GM21619 (cell line): ENCODE results near the gene SERPIND1.
"Not testable (repeated sequence)": the region's sequence is repeated elsewhere in the genome, so short reads cannot be mapped to it uniquely, and the experiment has no call there.

Experiments
- ATAC-seq: cut with Tn5 transposase; IDR thresholded peaks from one replicate; pipeline ENCODE4 v1.9.1; 2021; ENCODE audit not compliant: unreplicated experiment

Gene SERPIND1

GRCh38 chr22:20773793-20774212, at the start of gene SERPIND1:
Gene SERPIND1 (plus strand): TSS chr22:20774113. CDS start chr22:20779313, 5,200 bp downstream.
- ATAC-seq, result no peak

DNA sequence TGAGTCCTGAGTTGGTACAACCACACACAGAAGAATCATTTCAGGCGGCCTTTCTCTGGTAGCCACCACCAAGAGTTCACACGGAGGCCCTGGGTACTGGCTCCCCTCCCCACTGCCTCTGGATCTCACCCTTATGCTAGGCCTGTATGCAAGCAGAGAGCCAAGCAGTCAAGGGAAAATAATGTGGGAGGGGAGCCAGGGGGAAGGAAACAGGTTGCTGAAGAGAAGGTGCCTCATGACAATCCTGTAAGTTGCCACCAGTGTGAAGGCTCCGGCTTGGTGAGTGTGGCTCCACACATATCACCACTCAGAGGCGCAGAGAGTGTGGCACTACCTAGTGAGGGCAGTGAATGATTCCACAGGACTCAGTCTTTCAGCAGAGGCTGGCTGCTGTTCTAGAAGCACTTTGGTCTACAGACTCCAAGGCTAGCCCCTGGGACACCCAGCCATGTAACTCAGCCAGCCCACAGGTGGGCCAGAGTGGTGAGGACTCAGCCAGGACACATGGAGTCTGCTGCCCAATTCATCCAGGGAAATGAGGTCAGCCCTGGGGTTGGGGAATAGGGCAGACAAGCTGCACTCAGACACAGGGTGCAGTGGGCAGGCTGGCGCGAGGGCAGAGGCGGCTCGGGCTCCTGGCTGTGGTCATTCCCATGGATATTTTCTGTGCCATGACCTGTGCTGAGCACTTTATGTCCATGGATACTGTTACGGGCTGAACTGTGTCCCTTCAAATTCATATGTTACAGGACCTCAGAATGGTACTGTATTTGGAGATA, 49.0 kb upstream of the SERPIND1 start:
- ATAC-seq, result no peak

- no peak for ATAC-seq
Measured at GRCh38 chr22:20725987-20726558, 47.8 kb upstream of the SERPIND1 start.

DNA sequence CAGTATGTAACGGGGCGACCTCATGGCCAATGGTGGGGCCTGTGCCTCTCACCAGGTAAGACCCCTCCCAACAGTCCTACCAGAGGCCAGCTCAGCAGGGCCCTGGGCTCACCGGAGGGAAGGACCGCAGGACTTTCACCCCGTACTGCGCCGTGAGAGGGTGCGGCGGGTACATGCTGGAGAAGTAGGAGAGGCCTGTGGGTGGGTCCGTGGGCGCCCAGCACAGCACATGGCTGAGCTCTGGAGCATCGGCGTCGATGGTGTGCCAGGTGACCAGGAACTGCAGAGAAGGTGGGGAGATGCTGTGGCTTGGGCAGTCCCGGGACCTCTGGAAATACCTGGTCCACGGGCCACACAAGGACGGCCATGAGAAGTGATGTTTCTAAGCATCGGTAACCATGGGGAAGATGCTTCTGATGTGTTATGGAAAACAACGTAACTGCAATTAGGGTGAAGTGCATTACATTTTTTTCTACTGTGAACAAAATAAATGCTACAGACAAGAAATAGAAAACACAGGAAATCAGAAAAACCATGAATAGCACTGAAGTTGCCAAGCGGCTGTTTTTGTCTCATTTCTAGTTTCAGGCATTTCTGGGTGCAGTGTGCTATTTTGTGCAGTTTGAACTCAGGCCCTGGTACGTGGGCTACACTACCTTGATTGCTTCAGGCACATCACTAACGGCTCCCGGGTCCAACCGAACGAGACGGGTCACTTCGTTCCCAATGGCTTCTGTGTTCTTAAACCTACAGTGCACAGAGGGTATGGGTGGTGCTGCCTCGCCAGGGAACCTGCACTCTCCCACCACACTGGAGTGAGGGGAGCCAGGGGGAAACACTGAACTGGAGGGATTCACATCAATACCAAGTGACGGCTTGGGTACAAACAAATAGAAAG, 46.5 kb upstream of the SERPIND1 start:
- ATAC-seq, result no peak

DNA sequence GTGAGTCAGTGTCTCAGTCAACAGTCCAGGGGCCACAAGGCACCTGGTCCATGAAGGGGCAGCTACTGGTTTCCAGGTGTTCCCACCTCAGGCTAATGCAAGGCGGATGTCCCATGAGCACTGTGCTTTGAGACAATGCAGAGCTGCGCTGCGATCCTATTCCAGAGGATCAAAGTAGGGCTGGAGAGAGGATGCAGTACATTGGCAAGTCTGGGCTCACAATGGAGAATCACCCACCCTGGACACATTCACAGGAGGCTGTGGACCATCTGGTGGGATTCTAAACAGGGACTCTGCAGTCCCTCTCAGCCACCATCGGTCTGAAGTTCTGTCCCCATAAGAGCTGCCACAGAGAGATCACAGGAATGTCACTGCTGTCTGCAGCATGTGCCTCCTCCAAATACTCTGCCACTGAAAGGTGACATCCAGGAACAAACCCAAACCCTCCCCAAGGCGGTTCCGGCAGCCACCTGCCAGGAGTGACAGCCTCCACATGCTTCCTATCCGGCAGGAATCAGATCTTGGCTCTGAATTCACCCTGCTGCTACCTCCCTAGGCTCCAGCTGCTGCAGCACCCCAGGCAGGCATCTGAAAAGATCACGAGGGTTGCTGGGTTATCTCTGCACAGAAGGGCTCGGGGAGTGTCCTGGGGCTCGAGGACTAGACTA, 45.3 kb upstream of the SERPIND1 start:
- no peak for ATAC-seq

GRCh38 chr22:20729194-20729593, 44.7 kb upstream of the SERPIND1 start:
- no peak for ATAC-seq

DNA sequence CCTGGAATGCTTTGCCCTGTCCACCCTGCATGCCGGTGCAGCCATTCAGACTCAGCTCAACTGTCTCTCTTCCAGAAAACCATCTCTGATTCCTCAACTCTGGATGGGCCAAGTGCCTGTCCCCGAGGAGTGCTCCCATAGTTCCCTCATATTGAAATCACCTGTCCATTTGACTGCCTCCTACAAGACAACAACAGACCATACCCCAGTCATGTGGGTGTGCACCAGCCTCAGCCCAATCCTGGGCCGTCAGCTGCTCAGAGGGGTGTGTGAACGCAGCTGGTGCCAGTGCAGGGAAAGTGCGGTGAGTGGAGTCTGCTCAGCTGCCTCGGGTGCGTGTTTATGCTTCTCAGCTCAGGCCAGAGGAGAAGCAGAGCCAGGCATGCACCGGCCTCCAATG, 41.5 kb upstream of the SERPIND1 start:
- not testable (repeated sequence) for ATAC-seq

- ATAC-seq, result not testable (repeated sequence)
Measured at GRCh38 chr22:20735356-20736162, 38.4 kb upstream of the SERPIND1 start.

GRCh38 chr22:20736891-20737290, 37.0 kb upstream of the SERPIND1 start:
- not testable (repeated sequence) for ATAC-seq

- ATAC-seq, result no peak
Measured at GRCh38 chr22:20738394-20739089, 35.4 kb upstream of the SERPIND1 start.

DNA sequence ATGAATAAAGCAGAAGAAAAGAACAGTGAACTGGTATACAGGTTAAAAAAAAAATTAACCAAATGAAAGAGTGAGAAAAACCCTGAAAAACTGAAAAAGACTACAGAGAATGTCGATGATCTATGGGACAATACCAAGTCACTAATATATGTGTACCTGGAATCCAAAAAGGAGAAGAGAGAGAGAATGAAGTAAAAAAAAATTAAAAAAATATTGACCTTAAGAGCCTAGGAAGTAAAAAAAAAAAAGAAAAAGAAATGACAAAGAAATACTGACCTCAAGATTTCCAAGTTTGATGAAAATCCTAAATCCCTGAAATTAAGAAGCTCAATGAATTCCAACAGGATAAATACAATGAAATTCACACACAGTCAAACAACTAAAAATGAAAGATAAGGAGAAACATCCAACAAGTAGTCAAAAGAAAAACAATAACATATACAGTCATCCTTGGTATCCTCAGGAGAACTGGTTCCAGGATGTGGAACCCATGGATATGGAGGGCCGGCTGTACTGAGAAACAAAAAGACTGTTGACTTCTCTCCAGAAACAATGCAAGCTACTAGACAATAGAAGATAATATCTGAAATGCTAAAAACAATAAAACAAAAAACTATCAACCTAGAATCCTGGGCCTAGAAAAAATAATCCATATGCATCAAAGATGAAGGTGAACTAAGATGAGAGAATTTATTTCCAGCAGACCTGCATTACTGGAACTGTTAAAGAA, 33.5 kb upstream of the SERPIND1 start:
- ATAC-seq, result no peak

DNA sequence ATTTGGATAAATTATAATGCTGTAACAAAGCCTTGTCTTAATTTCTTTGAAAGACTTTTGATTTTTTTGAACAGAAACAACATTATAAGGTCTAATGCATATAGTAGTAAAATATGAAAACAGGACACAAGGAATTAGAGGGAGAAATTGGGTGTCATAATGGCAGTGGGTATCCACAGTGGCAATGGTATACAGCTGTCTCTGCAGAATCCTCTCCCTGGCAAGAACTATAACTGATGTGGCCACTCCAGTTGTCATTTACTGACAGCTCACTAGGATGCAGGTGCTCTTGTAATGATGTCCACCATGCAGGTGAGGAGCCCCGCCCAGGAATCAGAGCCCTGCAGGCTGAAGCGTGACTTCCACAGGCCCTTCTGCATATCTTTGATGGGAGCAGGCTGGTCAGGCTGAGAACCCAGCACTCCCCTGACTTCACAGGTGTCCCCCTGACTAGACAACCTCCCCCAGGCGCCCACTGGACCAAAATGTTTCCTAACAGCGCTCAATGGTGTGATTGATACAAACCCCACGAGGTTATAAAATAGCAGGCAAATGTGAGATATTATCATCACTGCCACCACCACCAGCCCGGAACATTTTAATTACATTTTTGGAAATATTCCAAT, 32.8 kb upstream of the SERPIND1 start:
- ATAC-seq, result no peak

DNA sequence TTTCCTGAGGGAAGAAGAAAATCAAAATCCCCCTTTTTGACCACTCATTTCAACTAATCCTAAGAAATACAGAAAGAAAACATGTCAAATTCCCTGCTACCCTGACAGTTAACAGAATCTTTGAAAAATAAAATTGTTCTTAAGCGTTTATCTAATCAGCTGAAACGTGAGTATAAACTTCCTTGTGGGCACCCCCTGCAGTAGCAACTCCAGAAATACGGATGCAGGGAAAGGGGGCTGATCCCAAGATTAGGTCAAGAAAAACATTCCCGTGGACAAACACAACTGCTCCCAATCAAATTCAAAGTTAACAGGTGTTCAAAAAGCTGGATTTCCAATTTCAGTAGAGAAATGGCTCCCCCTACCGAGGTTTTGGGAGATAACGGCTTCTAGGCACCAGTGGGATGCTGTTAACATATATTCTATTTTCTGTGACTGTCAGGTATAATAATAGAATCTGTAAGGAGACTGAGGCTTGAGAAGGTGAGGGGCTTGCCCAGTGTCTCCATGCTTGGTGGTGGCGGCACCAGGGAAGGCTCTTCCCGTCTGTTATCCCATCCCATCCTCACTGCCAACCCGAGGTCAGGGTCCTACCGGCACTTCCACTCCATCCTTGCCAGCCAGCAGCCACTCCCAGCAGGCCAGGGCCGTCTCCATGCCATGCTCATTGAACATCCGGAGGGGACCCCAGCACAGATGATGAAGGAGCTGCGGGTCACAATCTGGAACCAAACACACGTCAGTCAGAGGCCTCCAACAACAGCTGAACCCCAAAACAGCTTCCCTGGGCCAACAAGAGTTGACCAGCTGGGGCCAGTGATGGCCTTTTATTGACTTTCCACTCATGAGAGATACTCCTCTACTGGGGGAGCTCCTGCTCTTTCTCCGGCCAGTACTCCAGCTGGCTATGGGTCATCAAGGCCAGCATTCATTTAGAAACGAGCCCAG, 32.0 kb upstream of the SERPIND1 start:
- no peak for ATAC-seq

GRCh38 chr22:20742764-20743163, 31.1 kb upstream of the SERPIND1 start:
- no peak for ATAC-seq

- ATAC-seq, result no peak
Measured at GRCh38 chr22:20744456-20744855, 29.5 kb upstream of the SERPIND1 start.

- no peak for ATAC-seq
Measured at GRCh38 chr22:20745119-20745518, 28.8 kb upstream of the SERPIND1 start.

- ATAC-seq, result no peak
Measured at GRCh38 chr22:20746431-20747189, 27.3 kb upstream of the SERPIND1 start.
